ENCODE results near the gene CCNL2.
"Not testable (repeated sequence)": the region's sequence is repeated elsewhere in the genome, so short reads cannot be mapped to it uniquely, and the experiment has no call there.

CCNL2 gene

DNA sequence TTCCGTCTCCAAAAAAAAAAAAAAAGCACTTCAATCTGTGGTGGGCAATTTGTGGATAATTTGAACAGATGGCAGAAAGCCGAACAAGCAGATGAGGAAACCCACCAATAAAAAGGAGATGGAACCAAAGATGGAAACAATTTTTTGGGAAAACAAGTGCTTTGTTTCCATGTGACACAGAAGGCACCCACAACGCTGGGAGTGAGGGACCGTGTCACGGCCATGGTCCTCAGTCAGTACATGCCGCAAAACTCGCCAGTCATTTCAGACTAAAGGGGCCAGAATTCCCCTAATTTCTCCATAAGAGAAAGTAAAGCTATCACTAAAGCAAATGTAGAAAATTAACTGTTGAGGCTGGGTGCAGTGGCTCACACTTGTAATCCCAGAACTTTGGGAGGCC is 5.0 kb downstream of the CCNL2 start:
- Histone ChIP-seq H3K9ac (ENCODE audit: insufficient read length) (no peak overlapping the region), H3K27ac (no peak overlapping the region), H3K4me3 (no peak overlapping the region), H3K36me3 (ENCODE audit: insufficient read depth, low read length) (peaks cover 83% of the 10 kb centered on the region), H3K9me3 (ENCODE audit: low read depth, low read length) (no peaks in the 10 kb centered on the region)
- no peak for TF ChIP-seq EZH2 (IDR thresholded peaks at IDR 0.05)
- no peak for DNase-seq (ENCODE audit: low read depth, low spot score)

- Histone ChIP-seq H3K4me3 (no peak overlapping the region), H3K9me3 (ENCODE audit: low read depth, low read length) (no peaks in the 10 kb centered on the region), H3K27ac (no peak overlapping the region), H3K9ac (ENCODE audit: insufficient read length) (no peak overlapping the region), H3K36me3 (ENCODE audit: insufficient read depth, low read length) (peaks cover 90% of the 10 kb centered on the region)
- DNase-seq (ENCODE audit: low read depth, low spot score): no peak
- no peak for TF ChIP-seq POLR2AphosphoS5 (IDR thresholded peaks at IDR 0.05; ENCODE audit: borderline replicate concordance, low read depth, low read length)
Measured at GRCh38 chr1:1393428-1393827, 5.7 kb downstream of the CCNL2 start.

DNA sequence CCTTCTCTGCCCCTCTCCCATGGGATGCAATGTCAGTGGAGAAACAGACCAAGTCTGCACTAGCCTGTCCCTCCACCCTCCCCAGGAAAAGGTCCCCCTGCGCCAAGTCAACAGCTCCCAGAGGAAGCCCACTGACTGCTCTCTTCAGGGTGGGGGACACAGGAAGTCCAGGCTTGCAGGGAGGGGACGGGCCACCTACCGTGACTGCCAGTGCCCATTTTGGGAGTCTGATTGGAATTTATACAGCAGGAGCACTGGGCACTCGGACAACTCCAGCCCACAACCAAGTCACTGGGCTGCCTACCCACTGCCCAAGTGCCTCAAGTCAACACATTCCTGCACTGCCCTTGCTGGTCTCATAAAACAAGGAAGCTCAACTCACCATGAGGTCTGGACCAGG is 6.1 kb downstream of the CCNL2 start:
- Histone ChIP-seq H3K4me3 (no peak overlapping the region), H3K36me3 (ENCODE audit: insufficient read depth, low read length) (peaks cover 91% of the 10 kb centered on the region), H3K27ac (no peak overlapping the region), H3K9ac (ENCODE audit: insufficient read length) (no peak overlapping the region), H3K9me3 (ENCODE audit: low read depth, low read length) (no peaks in the 10 kb centered on the region)
- TF ChIP-seq EZH2 (IDR thresholded peaks at IDR 0.05) (no peak), POLR2AphosphoS5 (IDR thresholded peaks at IDR 0.05; ENCODE audit: borderline replicate concordance, low read depth, low read length) (no peak), FOXP2 (optimal IDR thresholded peaks at IDR 0.05; ENCODE audit: control extremely low read depth, extremely low read length, insufficient read depth) (no peak)
- DNase-seq (ENCODE audit: low read depth, low spot score): no peak

DNA sequence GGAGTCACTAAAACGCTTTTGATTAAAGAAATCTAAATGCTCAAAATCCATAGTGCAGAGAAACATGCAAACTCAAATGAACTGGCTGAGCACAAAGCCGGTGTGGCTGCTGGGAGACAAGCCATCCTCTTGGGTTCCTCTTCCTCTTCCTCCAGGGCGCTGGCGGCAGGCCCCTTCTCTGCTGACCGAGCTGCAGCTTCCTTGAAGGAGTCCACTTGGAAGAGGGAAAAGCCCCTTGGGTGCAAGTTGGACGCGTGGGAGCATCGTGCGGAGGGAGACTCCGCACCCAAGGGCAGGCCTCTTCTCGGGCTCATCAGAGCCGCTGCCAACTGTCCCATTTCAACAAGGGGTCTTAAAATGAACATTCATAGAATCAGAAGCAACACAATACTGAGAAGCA is 7.9 kb downstream of the CCNL2 start:
- no peaks in the 10 kb centered on the region for H3K9me3 ChIP-seq (ENCODE audit: low read depth, low read length)
- no peak overlapping the region for H3K4me3 ChIP-seq
- H3K27ac ChIP-seq: no peak overlapping the region; the same call in 1 of the 2 replicates
- H3K36me3 ChIP-seq (ENCODE audit: insufficient read depth, low read length): peaks cover 97% of the 10 kb centered on the region
- no peak overlapping the region for H3K9ac ChIP-seq (ENCODE audit: insufficient read length)
- no peak for TF ChIP-seq EZH2 (IDR thresholded peaks at IDR 0.05)
- no peak for DNase-seq (ENCODE audit: low read depth, low spot score)

GRCh38 chr1:1390675-1391074 is 8.5 kb downstream of the CCNL2 start:
- peaks cover 100% of the 10 kb centered on the region for H3K36me3 ChIP-seq (ENCODE audit: insufficient read depth, low read length)
- H3K27ac ChIP-seq: no peak overlapping the region
- H3K4me3 ChIP-seq: no peak overlapping the region
- no peak overlapping the region for H3K9ac ChIP-seq (ENCODE audit: insufficient read length)
- DNase-seq (ENCODE audit: low read depth, low spot score): no peak
- no peaks in the 10 kb centered on the region for H3K9me3 ChIP-seq (ENCODE audit: low read depth, low read length)
- TF ChIP-seq POLR2AphosphoS5 (IDR thresholded peaks at IDR 0.05; ENCODE audit: borderline replicate concordance, low read depth, low read length): no peak
- no peak for TF ChIP-seq FOXP2 (optimal IDR thresholded peaks at IDR 0.05; ENCODE audit: control extremely low read depth, extremely low read length, insufficient read depth)
- no peak for TF ChIP-seq EZH2 (IDR thresholded peaks at IDR 0.05)

DNA sequence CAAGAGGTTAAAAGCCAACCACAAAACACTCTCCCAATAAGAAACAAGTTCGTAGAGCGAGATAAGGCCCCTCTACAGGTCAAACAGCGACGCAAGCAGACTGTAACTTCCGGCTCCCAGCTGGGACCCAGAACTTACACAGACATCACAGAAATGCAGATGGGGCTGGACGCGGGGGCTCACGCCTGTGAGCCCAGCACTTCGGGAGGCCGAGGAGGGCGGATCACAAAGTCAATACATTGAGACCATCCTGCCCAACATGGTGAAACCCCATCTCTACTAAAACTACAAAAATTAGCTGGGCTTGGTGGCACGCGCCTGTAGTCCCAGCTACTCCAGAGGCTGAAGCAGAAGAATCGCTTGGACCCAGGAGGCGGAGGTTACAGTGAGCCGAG is 11.1 kb downstream of the CCNL2 start:
- TF ChIP-seq POLR2AphosphoS5 (IDR thresholded peaks at IDR 0.05; ENCODE audit: borderline replicate concordance, low read depth, low read length): no peak
- no peak for TF ChIP-seq FOXP2 (optimal IDR thresholded peaks at IDR 0.05; ENCODE audit: control extremely low read depth, extremely low read length, insufficient read depth)
- no peak for TF ChIP-seq EZH2 (IDR thresholded peaks at IDR 0.05)
- H3K36me3 ChIP-seq (ENCODE audit: insufficient read depth, low read length): peaks cover 75% of the 10 kb centered on the region

DNA sequence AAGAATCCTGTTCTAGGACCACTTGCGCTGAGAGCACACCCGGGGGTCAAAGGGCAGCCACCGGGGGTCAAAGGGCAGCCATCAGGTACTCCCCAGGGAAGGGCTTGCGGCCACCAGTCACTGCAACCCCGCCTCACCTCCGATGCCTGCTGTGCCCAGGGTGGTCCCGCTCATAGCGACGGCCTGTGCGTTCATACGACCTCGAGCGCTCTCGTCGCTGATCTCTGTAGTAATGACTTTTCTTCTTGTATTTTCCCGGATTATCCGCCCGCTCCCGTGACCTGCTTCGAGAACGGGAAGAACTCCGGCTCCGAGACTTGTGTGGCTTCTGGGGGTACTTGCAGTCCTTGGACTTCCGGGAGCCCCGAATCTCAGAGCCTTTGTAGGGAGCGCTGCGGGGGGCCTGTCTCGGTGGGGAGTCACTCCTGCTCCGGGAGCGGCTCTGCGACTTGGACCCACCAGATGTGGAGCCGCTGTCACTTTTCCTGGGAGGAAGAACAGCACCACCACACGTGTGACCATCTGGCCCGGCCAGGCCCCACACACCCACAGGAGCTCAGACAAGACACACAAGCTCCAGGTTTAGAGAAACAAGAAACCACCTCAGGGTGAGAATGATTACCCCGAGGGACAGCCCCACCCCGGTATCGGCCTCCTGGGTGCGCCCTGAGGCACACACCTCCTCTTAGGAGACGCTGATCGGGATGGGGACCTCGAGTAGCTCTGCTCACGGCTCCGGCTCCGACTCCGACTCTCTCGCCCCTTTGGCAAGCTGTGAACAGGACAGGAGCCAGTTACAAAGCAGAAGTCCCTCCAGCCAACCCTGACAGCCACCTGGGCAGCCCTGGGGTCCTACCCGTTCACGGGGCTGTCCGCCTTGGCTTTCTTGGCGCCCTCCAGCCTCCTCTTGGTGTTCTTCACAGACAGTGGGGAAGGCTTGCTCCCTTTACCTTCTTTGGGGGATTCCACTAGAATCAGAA is 11.7 kb downstream of the CCNL2 start:
- peaks cover 68% of the 10 kb centered on the region for H3K36me3 ChIP-seq (ENCODE audit: insufficient read depth, low read length)
- no peaks in the 10 kb centered on the region for H3K9me3 ChIP-seq (ENCODE audit: low read depth, low read length)

More for the DNA sequence above, 11.1 kb downstream of the CCNL2 start:
- Histone ChIP-seq H3K9me3 (ENCODE audit: low read depth, low read length) (no peaks in the 10 kb centered on the region), H3K9ac (ENCODE audit: insufficient read length) (no peak overlapping the region), H3K4me3 (no peak overlapping the region), H3K27ac (no peak overlapping the region)
- DNase-seq (ENCODE audit: low read depth, low spot score): no peak

DNA sequence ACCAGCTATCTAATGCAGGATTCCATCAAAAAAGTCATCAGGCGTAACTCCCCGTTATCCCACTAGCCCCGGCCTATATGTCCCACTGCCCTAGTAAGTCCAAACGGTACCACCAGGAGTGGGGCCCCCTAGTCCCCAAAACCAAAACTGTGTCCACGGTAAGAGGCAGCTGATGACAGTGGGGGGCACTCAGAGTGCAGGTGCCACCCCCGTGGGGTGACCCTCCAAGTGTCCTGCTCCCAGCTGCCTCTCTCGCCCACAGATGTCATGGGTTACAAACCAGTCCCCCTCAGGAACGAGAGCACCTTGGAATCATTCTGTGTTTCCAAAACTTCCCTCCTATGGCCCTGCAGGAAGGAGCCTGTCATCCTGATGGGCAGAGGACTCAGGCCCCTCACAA is 13.2 kb downstream of the CCNL2 start:
- Histone ChIP-seq H3K4me3 (no peak overlapping the region), H3K36me3 (ENCODE audit: insufficient read depth, low read length) (peaks cover 53% of the 10 kb centered on the region), H3K27ac (no peak overlapping the region), H3K9me3 (ENCODE audit: low read depth, low read length) (no peaks in the 10 kb centered on the region), H3K9ac (ENCODE audit: insufficient read length) (no peak overlapping the region)
- no peak for TF ChIP-seq POLR2AphosphoS5 (IDR thresholded peaks at IDR 0.05; ENCODE audit: borderline replicate concordance, low read depth, low read length)
- TF ChIP-seq EZH2 (IDR thresholded peaks at IDR 0.05): no peak
- TF ChIP-seq FOXP2 (optimal IDR thresholded peaks at IDR 0.05; ENCODE audit: control extremely low read depth, extremely low read length, insufficient read depth): no peak
- DNase-seq (ENCODE audit: low read depth, low spot score): no peak

More for the DNA sequence above, 11.7 kb downstream of the CCNL2 start:
- Histone ChIP-seq H3K27ac (no peak overlapping the region), H3K4me3 (no peak overlapping the region), H3K9ac (ENCODE audit: insufficient read length) (no peak overlapping the region)
- DNase-seq (ENCODE audit: low read depth, low spot score): no peak
- no peak for TF ChIP-seq EZH2 (IDR thresholded peaks at IDR 0.05)

GRCh38 chr1:1385339-1385738 is 13.8 kb downstream of the CCNL2 start:
- not testable (repeated sequence) for H3K9ac ChIP-seq (ENCODE audit: insufficient read length); H3K27ac ChIP-seq; DNase-seq (ENCODE audit: low read depth, low spot score); H3K9me3 ChIP-seq (ENCODE audit: low read depth, low read length); H3K4me3 ChIP-seq
- peaks cover 47% of the 10 kb centered on the region for H3K36me3 ChIP-seq (ENCODE audit: insufficient read depth, low read length)
